PFSK-1 (cell line): ENCODE data around the gene SCN8A.

ENCODE experiments used
- FOXP2 ChIP-seq: optimal IDR thresholded peaks from 2 replicates; pipeline ENCODE3; 2011; ENCODE audit warnings: borderline replicate concordance, control low read depth, inconsistent platforms; ENCODE audit not compliant: insufficient read depth; ENCODE audit errors: extremely low read length, extremely low read depth
- POLR2AphosphoS5 ChIP-seq: IDR thresholded peaks from 2 replicates; pipeline ENCODE4 v1.6.1; 2012; ENCODE audit warnings: low read depth, mild to moderate bottlenecking, control low read depth, low read length, moderate library complexity
- REST ChIP-seq, 2 experiments: IDR thresholded peaks; 2 replicates each; pipeline versions ENCODE4 v1.6.1 to v1.8.0; 2011 to 2012; ENCODE audit warnings: low read depth in 2 of 2, low read length in 2 of 2, control low read depth in 1 of 2, inconsistent platforms in 1 of 2, mild to moderate bottlenecking in 1 of 2, moderate library complexity in 1 of 2; ENCODE audit not compliant: insufficient read depth in 1 of 2
- SIN3A ChIP-seq: IDR thresholded peaks from 2 replicates; pipeline ENCODE4 v1.6.1; 2012; ENCODE audit warnings: mild to moderate bottlenecking, low read length, moderate library complexity, borderline replicate concordance; ENCODE audit not compliant: insufficient read depth
- TAF1 ChIP-seq: IDR thresholded peaks from 2 replicates; pipeline ENCODE4 v1.6.1; 2012; ENCODE audit warnings: low read length, control low read depth, borderline replicate concordance; ENCODE audit not compliant: insufficient read depth

The SCN8A gene

DNA sequence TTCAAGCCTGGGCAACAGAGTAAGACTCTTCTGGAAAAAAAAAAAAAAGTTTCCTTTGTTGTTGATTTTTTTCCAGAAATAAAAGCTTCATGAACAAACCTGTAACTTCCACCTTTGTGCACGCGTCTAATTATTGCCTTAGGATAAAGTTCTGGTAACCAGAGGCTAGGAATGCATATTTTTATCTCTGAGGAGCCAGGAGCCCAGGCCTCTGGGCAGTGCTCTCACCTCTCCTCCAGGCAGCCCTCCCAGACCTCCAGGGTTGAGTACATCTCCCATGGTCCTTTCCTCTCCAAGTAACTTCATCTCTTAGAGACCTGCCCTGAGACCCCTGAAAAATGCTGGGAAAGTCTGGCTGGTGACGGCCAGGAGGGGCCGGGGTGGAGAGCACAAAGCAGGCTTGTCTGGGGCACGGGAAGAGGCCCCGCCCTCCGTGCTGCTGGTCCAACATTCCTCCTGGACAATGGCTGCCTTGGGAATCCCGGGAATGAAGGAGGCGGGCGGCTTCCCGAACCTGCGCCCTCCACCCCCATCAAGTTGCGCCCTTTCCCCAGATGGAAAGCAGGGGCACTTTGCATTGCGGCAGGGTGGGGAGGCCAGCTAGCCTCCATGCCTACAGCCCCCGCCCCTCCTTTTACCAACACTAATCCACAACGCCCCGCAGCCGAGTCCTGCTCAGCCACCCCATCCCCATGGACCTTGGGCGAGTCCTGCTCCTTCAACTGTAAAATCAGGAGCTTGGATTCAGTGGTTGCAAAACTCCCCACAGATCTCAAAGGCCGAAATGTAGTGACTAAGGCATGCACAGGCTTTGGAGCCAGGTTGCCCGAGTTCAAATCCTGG lies 264.8 kb downstream of the SCN8A start:
- TF ChIP-seq SIN3A, result no peak
- no peak for TF ChIP-seq REST (IDR thresholded peaks at IDR 0.05; ENCODE audit: insufficient read depth in 1 of 2, low read depth in 2 of 2, low read length in 2 of 2)
- TF ChIP-seq FOXP2, result no peak
- no peak for TF ChIP-seq POLR2AphosphoS5
- no peak for TF ChIP-seq TAF1

GRCh38 chr12:51860986-51861385 lies 270.0 kb downstream of the SCN8A start:
- TF ChIP-seq FOXP2 (no peak), POLR2AphosphoS5 (no peak)
